ENCODE results near the gene SLC6A11. TPM values are rescaled to one million over a fixed set of nuclear protein-coding genes. Genes with fewer than 3 reads are reported as not detected.

Gene SLC6A11
- total and polyA plus RNA-seq, 2 donors (not counting 1 experiment from before 2014, with no cell fraction given) = not detected

- Histone ChIP-seq H3K4me2 (replicated peaks; ENCODE audit: low read depth, low read length, poor library complexity, severe bottlenecking) (no peak overlapping the region), H3K4me3 (ENCODE audit: control extremely low read depth in 1 of 5, extremely low read depth in 1 of 5, insufficient read depth in 1 of 5, low read depth in 2 of 5, low read length in 4 of 5) (no peak overlapping the region), H3K79me2 (ENCODE audit: control insufficient read depth, insufficient read depth, low read length) (no peaks in the 10 kb centered on the region), H3K27me3 (replicated peaks in 1 of 4; ENCODE audit: control extremely low read depth in 1 of 4, control insufficient read depth in 3 of 4, insufficient read depth in 4 of 4, low read length in 3 of 4) (peaks cover 0 to 9% (median 0%) of the 10 kb centered on the region in 4 experiments), H3K9ac (ENCODE audit: low read length) (no peak overlapping the region), H4K20me1 (ENCODE audit: control insufficient read depth, insufficient read depth, low read length, poor library complexity, severe bottlenecking) (no peaks in the 10 kb centered on the region), H3K9me3 (ENCODE audit: control extremely low read depth in 1 of 3, control insufficient read depth in 2 of 3, insufficient read depth in 1 of 3, low read length in 2 of 3) (peaks cover 0 to 23% (median 0%) of the 10 kb centered on the region in 3 donors), H3K36me3 (replicated peaks in 1 of 2; ENCODE audit: control extremely low read depth in 1 of 2, control insufficient read depth in 1 of 2, extremely low read depth in 1 of 2, insufficient read depth in 2 of 2, low read length in 1 of 2) (no peaks in the 10 kb centered on the region), H2AFZ (ENCODE audit: insufficient read depth, low read depth, low read length, poor library complexity, severe bottlenecking) (no peak overlapping the region), H3K4me1 (ENCODE audit: control insufficient read depth in 2 of 2, insufficient read depth in 2 of 2, low read length in 2 of 2) (no peaks in the 10 kb centered on the region), H3K27ac (ENCODE audit: low read length in 2 of 2) (no peak overlapping the region)
- intact Hi-C loops (cut with micrococcal nuclease) = no loop called here
- ChIA-PET CTCF (interaction anchor here (1.0 to 1.4 kb wide), 2 partner anchors 12 to 13 kb away, joined by 3 read pairs; no protein-coding TSS in a partner anchor), POLR2A (no interaction called here)
- Mint-ChIP-seq H3K4me3 (no peak overlapping the region), H3K27ac (no peak overlapping the region), H3K9me3 (ENCODE audit: insufficient read depth) (no peaks in the 10 kb centered on the region), H3K27me3 (peaks cover 61% of the 10 kb centered on the region), H3K4me1 (no peaks in the 10 kb centered on the region)
- DNase-seq = no peak
- no peak for ATAC-seq (ENCODE audit: low read depth)
- WGBS (ENCODE audit: insufficient coverage) = 48% methylated on average over 16 of the region's 16 CpGs
- TF ChIP-seq EZH2 (IDR thresholded peaks at IDR 0.05; ENCODE audit: borderline replicate concordance, insufficient read depth, low read depth, low read length, poor library complexity, severe bottlenecking) (no peak), CTCF (IDR thresholded peaks at IDR 0.05) (no peak)
These were observed 43.5 kb upstream of the SLC6A11 start for GRCh38 chr3:10772271-10773161.

GRCh38 chr3:10774129-10774670 lies 41.8 kb upstream of the SLC6A11 start:
- TF ChIP-seq CTCF (IDR thresholded peaks at IDR 0.05) = no peak
- TF ChIP-seq EZH2 (IDR thresholded peaks at IDR 0.05; ENCODE audit: borderline replicate concordance, insufficient read depth, low read depth, low read length, poor library complexity, severe bottlenecking) = no peak

More at GRCh38 chr3:10774129-10774670, 41.8 kb upstream of the SLC6A11 start:
- CTCF ChIA-PET = no interaction called here
- Mint-ChIP-seq H3K9me3 (ENCODE audit: insufficient read depth) (no peaks in the 10 kb centered on the region), H3K4me3 (no peak overlapping the region), H3K4me1 (no peaks in the 10 kb centered on the region), H3K27ac (no peak overlapping the region), H3K27me3 (peaks cover 46% of the 10 kb centered on the region)
- Histone ChIP-seq H3K9ac (ENCODE audit: low read length) (no peak overlapping the region), H3K9me3 (ENCODE audit: control extremely low read depth in 1 of 3, control insufficient read depth in 2 of 3, insufficient read depth in 1 of 3, low read length in 2 of 3) (peaks cover 0 to 18% (median 0%) of the 10 kb centered on the region in 3 donors), H3K27ac (ENCODE audit: low read length in 2 of 2) (no peak overlapping the region), H3K79me2 (ENCODE audit: control insufficient read depth, insufficient read depth, low read length) (no peaks in the 10 kb centered on the region), H3K4me1 (ENCODE audit: control insufficient read depth in 2 of 2, insufficient read depth in 2 of 2, low read length in 2 of 2) (no peaks in the 10 kb centered on the region), H3K4me2 (replicated peaks; ENCODE audit: low read depth, low read length, poor library complexity, severe bottlenecking) (no peak overlapping the region), H4K20me1 (ENCODE audit: control insufficient read depth, insufficient read depth, low read length, poor library complexity, severe bottlenecking) (no peaks in the 10 kb centered on the region), H3K36me3 (replicated peaks in 1 of 2; ENCODE audit: control extremely low read depth in 1 of 2, control insufficient read depth in 1 of 2, extremely low read depth in 1 of 2, insufficient read depth in 2 of 2, low read length in 1 of 2) (no peaks in the 10 kb centered on the region), H3K27me3 (replicated peaks in 1 of 4; ENCODE audit: control extremely low read depth in 1 of 4, control insufficient read depth in 3 of 4, insufficient read depth in 4 of 4, low read length in 3 of 4) (peaks cover 0 to 6% (median 0%) of the 10 kb centered on the region in 4 experiments), H2AFZ (ENCODE audit: insufficient read depth, low read depth, low read length, poor library complexity, severe bottlenecking) (no peak overlapping the region), H3K4me3 (ENCODE audit: control extremely low read depth in 1 of 5, extremely low read depth in 1 of 5, insufficient read depth in 1 of 5, low read depth in 2 of 5, low read length in 4 of 5) (no peak overlapping the region)
- intact Hi-C loops (cut with micrococcal nuclease) = no loop called here
- POLR2A ChIA-PET = no interaction called here
- DNase-seq = no peak
- no peak for ATAC-seq (ENCODE audit: low read depth)
- WGBS (ENCODE audit: insufficient coverage) = 82% methylated on average over 6 of the region's 8 CpGs

All from B cell (primary cell).